OCI-LY7 (cell line): ENCODE measurements around the gene RPA1.

Experiments
- CTCF ChIP-seq: fragments of 200-600 bp; sonication (generic); conservative IDR thresholded peaks from 2 replicates; pipeline ENCODE4 v1.5.1; 2014; ENCODE audit warnings: mild to moderate bottlenecking, antibody characterized with exemption, low read length, moderate library complexity, mixed read lengths
- EZH2phosphoT487 ChIP-seq: fragments of 200-600 bp; sonication (generic); IDR thresholded peaks from 2 replicates; pipeline ENCODE4 v1.6.1; 2018; ENCODE audit warnings: low read depth, borderline replicate concordance, mild to moderate bottlenecking, mixed run types, antibody characterized with exemption, low read length, moderate library complexity, mixed read lengths

DNA sequence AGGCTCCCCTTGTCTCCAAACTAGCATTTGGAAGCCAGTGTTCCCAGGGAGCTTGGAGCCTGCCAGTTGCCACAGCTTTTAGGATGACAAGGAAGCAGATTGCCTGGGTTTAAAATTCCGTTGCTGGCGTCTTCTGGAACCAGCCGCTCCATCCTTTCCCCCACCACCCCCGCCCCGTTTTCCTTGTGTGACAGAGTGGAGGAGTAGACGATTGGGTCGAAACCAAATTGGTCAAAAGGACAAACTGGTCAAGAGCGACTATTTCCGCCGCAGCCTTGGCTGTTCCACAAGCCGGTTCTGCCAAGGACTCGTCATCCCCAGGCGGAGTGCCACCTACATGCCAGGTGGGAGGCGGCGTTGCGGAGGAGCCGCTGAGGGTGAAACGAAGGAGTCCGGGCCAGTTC, 91.1 kb downstream of the RPA1 start:
- TF ChIP-seq CTCF (no peak), EZH2phosphoT487 (no peak)
